SU-DHL-6 (cell line): ENCODE measurements around the gene IL4R.

Experiments
- H2AFZ ChIP-seq: fragments of 200-600 bp; sonication (generic); 2 replicates; pipeline ENCODE4 v1.6.1; 2014; ENCODE audit warnings: low read depth, mild to moderate bottlenecking, moderate library complexity, mixed read lengths, antibody characterized with exemption, low read length; ENCODE audit not compliant: severe bottlenecking
- H3F3A ChIP-seq: fragments of 200-600 bp; shearing (Covaris generic); 2 replicates; pipeline ENCODE4 v1.6.0; 2016; ENCODE audit warnings: antibody characterized with exemption, mild to moderate bottlenecking; ENCODE audit not compliant: insufficient read depth
- H3K27ac ChIP-seq: fragments of 200-600 bp; sonication (generic); 2 replicates; pipeline ENCODE4 v1.5.1; 2016; ENCODE audit warnings: low read depth, mild to moderate bottlenecking, low read length, moderate library complexity, mixed read lengths
- H3K27me3 ChIP-seq: fragments of 200-600 bp; sonication (generic), shearing (Covaris generic); 2 replicates; pipeline ENCODE4 v1.6.0; 2014; ENCODE audit warnings: mild to moderate bottlenecking, low read length
- H3K36me3 ChIP-seq: fragments of 200-600 bp; sonication (generic); 2 replicates; pipeline ENCODE4 v1.6.1; 2014; ENCODE audit warnings: mild to moderate bottlenecking, low read length, mixed read lengths
- H3K4me2 ChIP-seq: fragments of 300-600, 200-600 bp; shearing (Covaris generic), sonication (generic); 2 replicates; pipeline ENCODE4 v1.6.0; 2014; ENCODE audit warnings: low read length, low read depth, mild to moderate bottlenecking; ENCODE audit not compliant: poor library complexity, severe bottlenecking
- H3K4me3 ChIP-seq: fragments of 200-600 bp; sonication (generic); 2 replicates; pipeline ENCODE4 v1.5.1; 2014; ENCODE audit warnings: antibody characterized with exemption, low read length, mild to moderate bottlenecking, mixed read lengths; ENCODE audit not compliant: insufficient read depth, poor library complexity, severe bottlenecking
- H3K79me2 ChIP-seq: fragments of 200-600 bp; sonication (generic); 2 replicates; pipeline ENCODE4 v1.6.1; 2014; ENCODE audit warnings: mild to moderate bottlenecking, low read length, moderate library complexity; ENCODE audit not compliant: insufficient read depth
- H3K9ac ChIP-seq: fragments of 200-600 bp; sonication (generic); 2 replicates; pipeline ENCODE4 v1.7.0; 2014; ENCODE audit warnings: mild to moderate bottlenecking, low read length
- H3K9me2 ChIP-seq: fragments of 200-600 bp; sonication (generic); replicated peaks from 2 replicates; pipeline ENCODE4 v1.6.1; 2014; ENCODE audit warnings: low read length; ENCODE audit not compliant: insufficient read depth
- H3K9me3 ChIP-seq: fragments of 200-600 bp; sonication (generic); 2 replicates; pipeline ENCODE4 v1.6.1; 2014; ENCODE audit warnings: low read length, mixed read lengths; ENCODE audit not compliant: insufficient read depth
- H4K20me1 ChIP-seq: fragments of 200-600 bp; sonication (generic); 2 replicates; pipeline ENCODE4 v1.6.1; 2014; ENCODE audit warnings: low read depth, mild to moderate bottlenecking, antibody characterized with exemption, low read length, moderate library complexity, mixed read lengths
- EZH2phosphoT487 ChIP-seq: fragments of 200-600 bp; sonication (generic), shearing (Covaris generic); conservative IDR thresholded peaks from 2 replicates; pipeline ENCODE4 v1.6.1; 2018; ENCODE audit warnings: mild to moderate bottlenecking, antibody characterized with exemption, low read length, moderate library complexity, mixed read lengths
- TF ChIP-seq, protein P1 (sequence below): fragments of 200-600 bp; sonication (generic); IDR thresholded peaks from one replicate; pipeline ENCODE4 v1.5.1; 2017; ENCODE audit warnings: antibody characterized with exemption, mild to moderate bottlenecking, low read length, moderate library complexity; ENCODE audit not compliant: insufficient read depth, poor library complexity, severe bottlenecking

IL4R gene

GRCh38 chr16:27356794-27357193, 43.0 kb downstream of the IL4R start:
- no peak for TF ChIP-seq EZH2phosphoT487
- TF ChIP-seq, protein P1, sequence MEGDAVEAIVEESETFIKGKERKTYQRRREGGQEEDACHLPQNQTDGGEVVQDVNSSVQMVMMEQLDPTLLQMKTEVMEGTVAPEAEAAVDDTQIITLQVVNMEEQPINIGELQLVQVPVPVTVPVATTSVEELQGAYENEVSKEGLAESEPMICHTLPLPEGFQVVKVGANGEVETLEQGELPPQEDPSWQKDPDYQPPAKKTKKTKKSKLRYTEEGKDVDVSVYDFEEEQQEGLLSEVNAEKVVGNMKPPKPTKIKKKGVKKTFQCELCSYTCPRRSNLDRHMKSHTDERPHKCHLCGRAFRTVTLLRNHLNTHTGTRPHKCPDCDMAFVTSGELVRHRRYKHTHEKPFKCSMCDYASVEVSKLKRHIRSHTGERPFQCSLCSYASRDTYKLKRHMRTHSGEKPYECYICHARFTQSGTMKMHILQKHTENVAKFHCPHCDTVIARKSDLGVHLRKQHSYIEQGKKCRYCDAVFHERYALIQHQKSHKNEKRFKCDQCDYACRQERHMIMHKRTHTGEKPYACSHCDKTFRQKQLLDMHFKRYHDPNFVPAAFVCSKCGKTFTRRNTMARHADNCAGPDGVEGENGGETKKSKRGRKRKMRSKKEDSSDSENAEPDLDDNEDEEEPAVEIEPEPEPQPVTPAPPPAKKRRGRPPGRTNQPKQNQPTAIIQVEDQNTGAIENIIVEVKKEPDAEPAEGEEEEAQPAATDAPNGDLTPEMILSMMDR = no peak
- Histone ChIP-seq H3K27ac (no peak overlapping the region), H3K79me2 (no peaks in the 10 kb centered on the region), H3K4me3 (no peak overlapping the region), H3K9me2 (no peaks in the 10 kb centered on the region), H3K4me2 (no peak overlapping the region), H4K20me1 (no peaks in the 10 kb centered on the region), H3K9me3 (no peaks in the 10 kb centered on the region), H3K27me3 (no peaks in the 10 kb centered on the region), H3K9ac (no peak overlapping the region), H2AFZ (no peak overlapping the region), H3F3A (no peaks in the 10 kb centered on the region; the same call in 1 of the 2 replicates), H3K36me3 (peaks cover 38% of the 10 kb centered on the region)

DNA sequence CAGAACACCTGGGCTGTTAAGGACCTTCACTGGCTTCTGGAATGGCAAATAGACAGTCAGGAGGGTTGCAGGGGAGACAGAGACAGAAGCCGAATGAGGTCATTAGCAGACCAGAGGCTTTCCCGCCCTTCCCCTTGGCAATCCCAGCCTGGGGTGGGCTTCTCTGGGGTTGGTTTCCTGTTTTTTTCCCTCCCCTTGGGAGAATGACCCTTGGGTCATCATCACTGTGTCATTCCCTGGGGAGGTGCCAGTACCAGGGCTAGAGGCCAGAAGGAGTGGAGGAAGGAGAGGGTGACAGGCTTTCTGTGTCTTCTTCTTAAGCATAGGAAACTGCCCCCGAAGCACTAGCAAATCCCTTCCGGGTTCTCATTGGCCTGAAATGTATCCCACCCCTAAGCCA, 45.3 kb downstream of the IL4R start:
- H4K20me1 ChIP-seq = no peaks in the 10 kb centered on the region
- TF ChIP-seq EZH2phosphoT487 = no peak
- TF ChIP-seq, protein P1 = no peak
- H3K79me2 ChIP-seq = no peaks in the 10 kb centered on the region
- no peak overlapping the region for H3K4me3 ChIP-seq
- H3F3A ChIP-seq = peaks cover 3% of the 10 kb centered on the region; the same call in 1 of the 2 replicates
- H3K27me3 ChIP-seq = no peaks in the 10 kb centered on the region
- no peak overlapping the region for H3K9ac ChIP-seq
- no peak overlapping the region for H3K4me2 ChIP-seq
- no peaks in the 10 kb centered on the region for H3K9me3 ChIP-seq
- H2AFZ ChIP-seq = no peak overlapping the region
- H3K36me3 ChIP-seq = peaks cover 31% of the 10 kb centered on the region
- no peaks in the 10 kb centered on the region for H3K9me2 ChIP-seq
- no peak overlapping the region for H3K27ac ChIP-seq

DNA sequence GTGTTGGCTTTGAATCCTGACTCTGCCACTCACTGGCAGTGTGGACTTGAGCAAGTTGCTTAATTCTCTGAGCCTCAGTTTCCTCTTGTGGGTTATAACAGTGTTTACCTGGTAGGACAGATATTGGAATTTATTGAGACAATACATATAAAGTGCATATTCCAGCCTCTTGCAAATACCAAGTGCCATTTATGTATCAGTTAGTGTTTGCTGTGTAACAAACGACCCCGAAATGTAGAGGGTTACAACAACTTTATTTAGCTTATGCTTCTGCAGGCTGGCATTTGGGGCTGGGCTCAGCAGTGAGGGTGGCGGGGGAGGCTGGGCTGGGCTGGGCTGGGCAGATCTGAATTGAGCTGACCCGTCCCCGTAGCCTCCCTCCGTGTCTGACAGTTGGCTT, 45.8 kb downstream of the IL4R start:
- Histone ChIP-seq H4K20me1 (no peaks in the 10 kb centered on the region), H3F3A (peaks cover 6% of the 10 kb centered on the region), H3K9me3 (no peaks in the 10 kb centered on the region), H3K27me3 (no peaks in the 10 kb centered on the region), H3K36me3 (peaks cover 27% of the 10 kb centered on the region), H3K4me2 (no peak overlapping the region), H3K79me2 (no peaks in the 10 kb centered on the region), H2AFZ (no peak overlapping the region), H3K9ac (no peak overlapping the region), H3K4me3 (no peak overlapping the region), H3K27ac (no peak overlapping the region), H3K9me2 (no peaks in the 10 kb centered on the region)
- TF ChIP-seq, protein P1 = no peak
- no peak for TF ChIP-seq EZH2phosphoT487

DNA sequence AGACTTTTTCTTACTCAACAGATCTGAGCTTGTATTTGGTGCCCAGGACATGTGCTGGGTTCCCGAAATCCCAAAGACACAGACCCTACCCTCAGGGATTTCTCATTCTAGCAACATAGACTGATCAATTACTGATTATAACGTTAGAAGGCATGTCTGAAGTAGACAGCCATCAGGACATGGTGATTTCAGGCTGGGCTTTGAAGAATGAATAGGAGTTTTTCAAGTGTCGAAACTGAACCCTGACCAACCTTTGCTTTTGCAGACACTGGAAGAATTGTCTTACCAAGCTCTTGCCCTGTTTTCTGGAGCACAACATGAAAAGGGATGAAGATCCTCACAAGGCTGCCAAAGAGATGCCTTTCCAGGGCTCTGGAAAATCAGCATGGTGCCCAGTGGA, 48.2 kb downstream of the IL4R start:
- no peaks in the 10 kb centered on the region for H3K27me3 ChIP-seq
- H3K27ac ChIP-seq = no peak overlapping the region
- H3K9me3 ChIP-seq = no peaks in the 10 kb centered on the region
- H3K9ac ChIP-seq = no peak overlapping the region
- H3F3A ChIP-seq = peaks cover 25% of the 10 kb centered on the region
- no peaks in the 10 kb centered on the region for H3K79me2 ChIP-seq
- TF ChIP-seq EZH2phosphoT487 = no peak
- TF ChIP-seq, protein P1 = no peak
- no peak overlapping the region for H2AFZ ChIP-seq
- H3K4me2 ChIP-seq = no peak overlapping the region
- no peaks in the 10 kb centered on the region for H4K20me1 ChIP-seq
- no peaks in the 10 kb centered on the region for H3K9me2 ChIP-seq
- H3K4me3 ChIP-seq = no peak overlapping the region
- peaks cover 23% of the 10 kb centered on the region for H3K36me3 ChIP-seq
